GM13977 (cell line): ENCODE results near the gene CRCP.
"Not testable (repeated sequence)": the region's sequence is repeated elsewhere in the genome, so short reads cannot be mapped to it uniquely, and the experiment has no call there.

Experiments used
- DNase-seq: peaks from one replicate; pipeline ENCODE4 v3.0.0; 2012; ENCODE audit warnings: low spot score
- in situ Hi-C: fragments of 300-500 bp; cut with MboI; formaldehyde crosslinking; loops from one replicate; pipeline ENCODE4 v1.12.0; 2022; ENCODE audit warnings: low sequenced_read_pairs, low pct_unique_long_range_greater_than_20kb, mixed read lengths, inconsistent platforms; ENCODE audit not compliant: unreplicated experiment
- TF ChIP-seq, protein P1 (sequence below): IDR thresholded peaks from 2 replicates; pipeline ENCODE4 v1.5.1; 2012; ENCODE audit warnings: mild to moderate bottlenecking, control low read depth; ENCODE audit not compliant: insufficient read depth; ENCODE audit errors: extremely low read depth, missing control alignments

Gene CRCP

DNA sequence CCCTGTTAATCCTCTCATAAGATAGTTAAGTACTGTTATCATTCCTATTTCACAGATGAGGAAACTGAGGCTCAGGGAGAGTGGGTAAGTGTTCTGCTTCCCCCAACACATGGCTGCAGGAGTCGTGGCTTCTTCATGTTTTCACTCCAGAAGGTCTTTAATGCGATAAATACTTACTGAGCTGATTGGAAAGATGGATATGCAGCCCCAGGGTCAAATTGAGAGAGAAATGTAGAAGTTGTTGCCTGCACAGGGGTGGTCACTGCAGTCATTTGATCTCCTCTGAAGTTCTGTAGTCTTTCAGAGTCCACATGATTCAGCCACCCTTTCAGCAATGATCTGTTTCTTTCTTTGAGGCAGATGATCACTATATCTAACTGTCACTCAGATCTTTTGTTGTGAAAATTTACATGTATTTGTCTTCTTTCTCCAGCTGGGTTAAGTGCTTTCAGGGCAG, 29.3 kb downstream of the CRCP start:
- in situ Hi-C loops, result no loop called here
- DNase-seq, result no peak
- TF ChIP-seq, protein P1, sequence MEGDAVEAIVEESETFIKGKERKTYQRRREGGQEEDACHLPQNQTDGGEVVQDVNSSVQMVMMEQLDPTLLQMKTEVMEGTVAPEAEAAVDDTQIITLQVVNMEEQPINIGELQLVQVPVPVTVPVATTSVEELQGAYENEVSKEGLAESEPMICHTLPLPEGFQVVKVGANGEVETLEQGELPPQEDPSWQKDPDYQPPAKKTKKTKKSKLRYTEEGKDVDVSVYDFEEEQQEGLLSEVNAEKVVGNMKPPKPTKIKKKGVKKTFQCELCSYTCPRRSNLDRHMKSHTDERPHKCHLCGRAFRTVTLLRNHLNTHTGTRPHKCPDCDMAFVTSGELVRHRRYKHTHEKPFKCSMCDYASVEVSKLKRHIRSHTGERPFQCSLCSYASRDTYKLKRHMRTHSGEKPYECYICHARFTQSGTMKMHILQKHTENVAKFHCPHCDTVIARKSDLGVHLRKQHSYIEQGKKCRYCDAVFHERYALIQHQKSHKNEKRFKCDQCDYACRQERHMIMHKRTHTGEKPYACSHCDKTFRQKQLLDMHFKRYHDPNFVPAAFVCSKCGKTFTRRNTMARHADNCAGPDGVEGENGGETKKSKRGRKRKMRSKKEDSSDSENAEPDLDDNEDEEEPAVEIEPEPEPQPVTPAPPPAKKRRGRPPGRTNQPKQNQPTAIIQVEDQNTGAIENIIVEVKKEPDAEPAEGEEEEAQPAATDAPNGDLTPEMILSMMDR, result no peak

DNA sequence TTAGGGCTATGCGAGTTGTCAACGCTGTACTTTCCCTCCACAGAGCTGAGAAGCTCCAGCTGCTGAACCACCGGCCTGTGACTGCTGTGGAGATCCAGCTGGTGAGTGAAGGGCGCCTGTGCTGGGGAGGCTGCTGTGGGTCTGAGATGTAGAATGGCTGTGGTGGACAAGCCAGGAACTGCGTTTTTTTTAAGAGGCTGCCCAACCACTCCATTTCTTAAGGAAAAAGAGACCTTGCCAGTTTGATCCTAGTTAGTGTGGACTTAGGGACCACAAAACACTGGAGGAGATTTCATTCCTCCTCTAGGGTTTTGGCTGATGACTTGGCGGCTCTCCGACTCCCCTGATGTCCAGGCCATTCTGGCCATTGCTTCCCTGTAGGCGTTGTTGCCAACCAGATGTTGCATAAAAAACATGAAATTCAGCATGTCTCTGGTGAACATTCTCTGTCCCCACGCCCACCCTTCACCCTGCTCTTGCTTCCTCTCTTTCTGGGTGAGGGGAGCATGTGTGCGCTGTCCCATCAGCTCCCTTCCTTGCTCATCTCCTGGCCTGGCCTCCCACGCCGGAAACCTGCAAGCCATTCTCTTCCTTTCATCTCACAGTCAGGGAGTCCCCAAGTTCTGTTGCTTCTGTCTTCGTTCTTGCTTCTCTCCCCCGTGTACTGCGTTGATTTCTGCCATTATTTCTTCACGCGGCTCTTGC, 30.9 kb downstream of the CRCP start:
- DNase-seq, result no peak
- in situ Hi-C loops, result no loop called here
- TF ChIP-seq, protein P1, result no peak

DNA sequence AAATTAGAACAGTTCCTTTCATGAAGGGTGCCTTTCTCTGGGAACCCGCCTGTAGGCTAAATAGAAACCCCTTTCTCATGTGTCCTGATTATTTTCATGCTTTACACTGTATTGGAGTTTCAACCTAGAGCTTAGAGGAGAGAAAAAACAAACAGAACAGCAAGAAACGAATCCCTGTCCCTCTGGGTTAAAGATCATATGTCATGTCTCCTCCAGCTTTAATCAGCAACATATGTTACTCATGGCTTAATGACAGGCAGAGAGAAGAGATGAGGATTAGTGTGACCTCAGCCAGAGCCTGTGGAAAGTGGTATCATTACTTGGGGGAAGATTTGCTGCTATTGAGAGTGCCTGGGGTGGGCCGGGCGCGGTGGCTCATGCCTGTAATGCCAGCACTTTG, 32.1 kb downstream of the CRCP start:
- TF ChIP-seq, protein P1, result no peak
- in situ Hi-C loops, result no loop called here
- DNase-seq, result no peak

DNA sequence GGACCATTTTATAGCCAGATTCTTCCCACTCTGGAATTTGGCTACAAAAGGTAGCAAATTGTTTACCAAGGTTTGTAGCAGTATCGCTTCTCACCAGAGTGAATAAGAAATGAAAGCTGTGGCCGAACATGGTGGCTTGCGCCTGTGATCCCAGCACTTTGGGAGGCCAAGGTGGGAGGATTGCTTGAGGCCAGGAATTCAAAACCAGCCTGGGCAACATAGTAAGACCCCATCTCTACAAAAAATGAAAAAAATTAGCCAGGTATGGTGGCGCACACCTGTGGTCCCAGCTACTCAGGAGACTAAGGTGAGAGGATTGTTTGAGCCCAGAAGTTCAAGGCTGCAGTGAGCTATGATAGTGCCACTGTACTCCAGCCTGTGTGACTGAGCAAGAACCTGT, 33.0 kb downstream of the CRCP start:
- in situ Hi-C loops, DNase-seq: not testable (repeated sequence)

DNA sequence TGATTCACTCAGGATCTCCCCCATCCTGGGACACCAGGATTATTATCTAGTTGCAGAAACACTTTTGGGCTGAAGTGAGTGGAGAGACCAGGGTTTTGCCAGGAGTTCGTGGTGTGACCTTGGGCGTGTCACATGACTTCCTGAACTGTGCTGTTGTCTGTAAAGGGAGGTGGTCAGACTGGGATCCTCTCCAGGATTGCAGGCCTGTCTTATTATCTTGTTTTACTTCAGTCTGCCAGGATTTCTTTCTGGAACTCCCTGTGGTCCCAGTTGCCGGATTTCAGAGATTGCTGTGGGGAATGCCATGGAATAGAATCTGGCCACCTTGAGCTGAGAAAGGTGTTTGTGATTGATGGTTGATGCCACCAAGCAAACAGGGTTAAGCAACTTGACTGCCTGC, 35.8 kb downstream of the CRCP start:
- DNase-seq, result no peak
- TF ChIP-seq, protein P1, result no peak
- in situ Hi-C loops, result no loop called here

DNA sequence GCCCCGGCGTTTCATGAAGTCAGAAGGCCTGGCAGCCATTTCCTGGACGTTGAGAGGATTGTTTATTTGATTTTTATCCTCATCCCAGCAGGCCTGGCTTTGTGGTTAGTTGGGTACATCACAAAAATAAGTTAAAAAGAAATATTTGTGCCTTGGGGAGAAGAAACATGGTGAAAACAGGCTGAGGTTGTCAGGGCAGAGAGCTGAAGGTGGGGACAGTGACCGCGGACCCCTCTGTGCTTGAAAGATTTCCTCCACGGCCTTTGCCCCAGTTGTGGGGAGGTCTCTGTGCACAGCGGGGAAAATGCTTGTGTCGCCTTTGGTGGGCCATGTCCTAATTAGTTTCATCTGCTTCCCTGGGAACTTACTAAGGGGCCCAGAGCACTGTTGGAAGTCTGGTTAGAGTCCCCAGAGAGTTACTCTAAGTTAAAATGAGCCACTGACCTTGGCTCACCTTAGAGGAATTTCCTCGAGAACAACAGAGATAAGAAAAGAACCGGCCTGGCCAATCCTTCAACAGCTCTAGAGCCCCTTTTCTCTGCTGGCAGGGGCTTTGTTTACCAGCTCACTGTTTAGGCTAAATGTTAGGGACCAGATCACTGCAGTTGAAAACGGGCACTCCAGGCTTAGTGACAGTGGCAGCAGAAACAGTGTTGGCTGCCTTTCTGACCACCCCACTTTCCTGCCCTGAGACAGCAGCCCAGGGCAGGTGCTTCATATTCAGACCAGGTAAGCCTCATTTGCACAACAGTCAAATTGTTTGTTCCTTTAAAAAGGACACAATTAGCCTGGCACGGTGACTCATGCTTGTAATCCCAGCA, 37.9 kb downstream of the CRCP start:
- TF ChIP-seq, protein P1, result no peak
- in situ Hi-C loops, result no loop called here
- no peak for DNase-seq

DNA sequence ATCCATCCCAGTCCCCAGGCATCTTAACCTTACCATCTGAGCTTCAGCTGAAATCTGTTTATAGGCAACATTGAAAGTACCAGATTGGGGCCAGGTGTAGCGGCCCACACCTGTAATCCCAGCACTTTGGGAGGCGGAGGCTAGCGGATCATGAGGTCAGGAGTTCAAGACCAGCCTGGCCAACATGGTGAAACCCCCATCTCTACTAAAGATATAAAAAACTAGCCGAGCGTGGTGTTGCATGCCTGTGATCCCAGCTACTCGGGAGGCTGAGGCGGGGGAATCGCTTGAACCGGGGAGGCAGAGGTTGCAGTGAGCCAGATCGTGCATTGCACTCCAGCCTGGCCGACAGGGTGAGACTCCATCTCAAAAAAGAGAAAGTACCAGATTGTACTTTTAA, 39.0 kb downstream of the CRCP start:
- no peak for DNase-seq
- in situ Hi-C loops, result no loop called here
- TF ChIP-seq, protein P1, result no peak

DNA sequence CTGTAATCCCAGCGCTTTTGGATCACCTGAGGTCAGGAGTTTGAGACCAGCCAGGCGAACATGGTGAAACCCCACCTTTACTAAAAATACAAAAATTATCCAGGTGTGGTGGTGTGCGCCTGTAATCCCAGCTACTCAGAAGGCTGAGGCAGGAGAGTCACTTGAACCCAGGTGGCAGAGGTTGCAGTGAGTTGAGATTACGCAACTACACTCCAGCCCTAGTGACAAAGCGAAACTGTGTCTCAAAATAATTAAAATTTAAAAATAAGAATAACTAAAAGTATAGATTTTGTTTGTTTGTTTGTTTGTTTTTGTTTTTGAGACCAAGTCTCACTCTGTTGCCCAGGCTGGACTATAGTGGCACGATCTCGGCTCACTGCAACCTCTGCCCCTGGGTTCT, 41.4 kb downstream of the CRCP start:
- not testable (repeated sequence) for DNase-seq

More for the DNA sequence above, 41.4 kb downstream of the CRCP start:
- in situ Hi-C loops, result not testable (repeated sequence)
